Astrocyte (in vitro differentiated cells and primary cell): ENCODE data around the gene MLN.

Experiments
- CTCF ChIP-seq: IDR thresholded peaks from 2 replicates; pipeline ENCODE4 v1.5.1; 2011; ENCODE audit warnings: low read depth, mild to moderate bottlenecking, inconsistent platforms, low read length, moderate library complexity; ENCODE audit not compliant: insufficient read depth
- EZH2 ChIP-seq: IDR thresholded peaks from 2 replicates; pipeline ENCODE4 v1.6.1; 2012; ENCODE audit warnings: mild to moderate bottlenecking, low read length, inconsistent platforms; ENCODE audit not compliant: insufficient read depth

- TF ChIP-seq CTCF (no peak), EZH2 (no peak)
These were observed 33.1 kb upstream of the MLN start for GRCh38 chr6:33836806-33837469.
